Measurements from ENCODE around the gene CHST2.
"Not testable (repeated sequence)": the region's sequence is repeated elsewhere in the genome, so short reads cannot be mapped to it uniquely, and the experiment has no call there.

CHST2 gene

GRCh38 chr3:143119009-143119914, at the start of gene CHST2:
Gene CHST2 (plus strand): TSS chr3:143119771. CDS start chr3:143120817, 1,046 bp downstream.
- peak; percentile 82 for DNase-seq

DNA sequence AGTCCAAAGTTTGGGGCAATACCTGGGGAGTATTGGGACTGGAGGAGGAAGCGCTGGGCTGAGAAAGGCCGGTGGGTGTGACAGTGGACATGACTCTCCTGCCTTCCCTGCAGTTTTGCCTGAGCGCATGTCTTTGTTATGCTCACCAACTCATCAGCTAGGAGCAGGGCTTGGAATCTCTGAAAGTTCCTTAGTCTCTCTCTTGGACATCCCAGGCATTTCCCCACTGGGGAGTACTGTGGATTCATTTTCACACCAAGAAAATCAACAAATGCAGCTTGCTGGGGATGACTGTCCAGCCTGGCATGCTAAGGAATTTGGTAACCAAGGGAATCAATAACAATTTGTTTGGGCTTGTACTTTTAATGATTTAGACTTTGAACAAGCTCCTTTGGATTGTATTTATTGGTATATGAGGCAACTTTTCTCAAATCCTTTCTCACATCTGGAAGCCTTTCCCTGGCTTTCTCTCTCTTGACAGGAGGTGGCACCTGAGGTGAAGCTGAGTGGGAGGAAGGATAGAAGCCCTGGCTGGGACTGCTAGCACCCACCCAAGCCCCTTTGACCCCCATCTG, 48.5 kb upstream of the CHST2 start:
- DNase-seq = no peak

GRCh38 chr3:143071776-143072175, 47.8 kb upstream of the CHST2 start:
- no peak for DNase-seq

DNA sequence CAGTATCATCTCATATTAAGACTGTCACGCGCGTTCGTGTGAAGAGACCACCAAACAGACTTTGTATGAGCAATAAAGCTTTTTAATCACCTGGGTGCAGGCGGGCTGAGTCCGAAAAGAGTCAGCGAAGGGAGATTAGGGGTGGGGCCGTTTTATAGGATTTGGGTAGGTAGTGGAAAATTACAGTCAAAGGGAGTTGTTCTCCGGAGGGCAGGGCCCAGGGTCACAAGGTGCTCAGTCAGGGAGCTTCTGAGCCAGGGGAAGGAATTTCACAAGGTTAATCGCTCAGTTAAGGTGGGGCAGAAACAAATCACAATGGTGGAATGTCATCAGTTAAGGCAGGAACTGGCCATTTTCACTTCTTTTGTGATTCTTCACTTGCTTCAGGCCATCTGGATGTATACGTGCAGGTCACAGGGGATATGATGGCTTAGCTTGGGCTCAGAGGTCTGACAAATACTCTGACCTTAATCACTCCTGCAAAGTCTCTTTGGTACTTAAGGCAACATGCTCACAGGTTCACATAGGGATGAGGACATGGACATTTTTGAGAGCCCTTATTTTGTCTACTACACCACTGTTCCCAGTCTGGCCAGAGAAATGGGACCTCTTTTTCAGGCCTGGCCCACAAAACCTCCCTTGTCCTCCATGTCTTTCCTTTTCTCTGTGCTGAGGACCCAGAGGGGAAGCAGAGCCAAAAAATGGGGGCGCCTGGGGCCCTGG, 47.1 kb upstream of the CHST2 start:
- not testable (repeated sequence) for DNase-seq

- DNase-seq = not testable (repeated sequence)
Observed at GRCh38 chr3:143073541-143073940, 46.0 kb upstream of the CHST2 start.

GRCh38 chr3:143073983-143074382, 45.6 kb upstream of the CHST2 start:
- DNase-seq = not testable (repeated sequence)

DNA sequence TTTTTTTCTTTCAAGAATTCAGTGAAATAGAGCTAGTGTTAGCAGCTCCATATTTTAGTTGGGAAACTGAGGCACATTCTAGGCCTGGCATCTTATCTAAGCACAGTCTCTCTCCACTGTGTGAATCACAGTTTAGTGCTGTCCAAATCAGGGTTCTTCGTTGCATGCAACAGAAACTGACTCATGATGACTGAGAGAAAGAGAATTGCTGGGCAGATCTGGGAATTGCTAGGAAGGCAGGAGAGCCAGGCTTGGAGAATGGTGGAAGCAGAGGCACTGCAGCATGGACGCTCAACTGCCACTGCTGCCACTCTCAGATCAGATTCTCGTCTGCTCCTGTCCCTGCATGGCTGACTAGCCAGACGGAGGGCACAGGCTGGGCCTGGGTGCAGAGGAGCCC, 40.7 kb upstream of the CHST2 start:
- DNase-seq = no peak

DNA sequence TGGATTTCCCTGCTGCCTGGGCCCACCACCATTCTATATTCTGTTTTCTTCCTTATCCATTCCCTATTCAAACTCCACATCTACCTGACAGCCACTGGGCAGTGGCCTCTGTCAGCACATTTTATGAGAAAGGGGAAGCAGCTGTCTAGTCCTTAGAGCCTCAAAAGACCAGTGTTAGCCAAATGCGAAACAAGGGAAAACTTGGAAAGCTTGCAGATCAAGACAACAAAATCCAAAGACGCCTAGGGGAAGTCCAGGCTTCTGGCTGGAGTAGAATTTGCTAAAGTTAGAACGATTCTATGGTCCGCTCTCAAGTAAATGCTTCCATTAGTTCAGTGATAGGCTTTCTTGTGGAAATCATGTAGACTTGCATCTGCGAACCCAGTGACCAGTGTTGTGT, 39.4 kb upstream of the CHST2 start:
- no peak for DNase-seq

DNA sequence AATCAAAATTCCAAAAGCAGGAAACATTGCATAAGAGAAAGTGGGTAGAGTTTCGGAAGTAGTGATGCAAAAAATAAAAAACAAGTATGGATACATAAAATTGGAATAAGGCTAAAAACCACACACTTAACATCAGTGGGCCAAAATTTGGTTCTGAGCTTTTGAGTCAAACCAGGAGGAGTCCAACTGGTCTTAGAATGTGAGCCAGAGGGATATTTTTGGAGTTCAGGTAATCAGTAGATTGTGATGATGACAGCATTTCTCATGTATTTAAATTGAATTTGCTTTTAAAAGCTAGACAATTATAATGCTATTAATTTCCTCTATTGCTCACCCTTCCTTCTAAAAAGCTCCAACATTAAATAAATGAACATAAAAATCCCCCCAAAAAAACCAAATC, 38.2 kb upstream of the CHST2 start:
- DNase-seq = no peak

GRCh38 chr3:143081844-143082778, 37.5 kb upstream of the CHST2 start:
- DNase-seq = peak; percentile 30

DNA sequence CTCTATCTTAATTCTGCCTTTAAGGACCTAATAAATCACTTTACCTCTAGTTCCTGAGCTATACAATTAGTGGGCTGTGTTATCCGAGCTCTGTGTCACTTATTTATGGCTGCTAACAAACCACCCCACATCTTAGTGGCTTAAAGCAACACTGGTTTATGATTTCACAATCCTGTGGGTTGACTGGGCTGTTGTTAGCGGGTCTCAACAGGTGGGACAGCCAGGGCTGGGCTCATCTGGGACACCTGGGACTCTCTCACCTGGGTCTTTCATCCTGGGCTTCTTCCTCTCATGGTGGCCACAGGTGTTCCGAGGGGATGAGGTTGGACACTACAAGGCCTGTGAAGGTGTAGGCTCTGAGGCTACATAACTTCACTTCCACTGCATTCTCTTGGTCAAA, 35.8 kb upstream of the CHST2 start:
- DNase-seq = no peak

DNA sequence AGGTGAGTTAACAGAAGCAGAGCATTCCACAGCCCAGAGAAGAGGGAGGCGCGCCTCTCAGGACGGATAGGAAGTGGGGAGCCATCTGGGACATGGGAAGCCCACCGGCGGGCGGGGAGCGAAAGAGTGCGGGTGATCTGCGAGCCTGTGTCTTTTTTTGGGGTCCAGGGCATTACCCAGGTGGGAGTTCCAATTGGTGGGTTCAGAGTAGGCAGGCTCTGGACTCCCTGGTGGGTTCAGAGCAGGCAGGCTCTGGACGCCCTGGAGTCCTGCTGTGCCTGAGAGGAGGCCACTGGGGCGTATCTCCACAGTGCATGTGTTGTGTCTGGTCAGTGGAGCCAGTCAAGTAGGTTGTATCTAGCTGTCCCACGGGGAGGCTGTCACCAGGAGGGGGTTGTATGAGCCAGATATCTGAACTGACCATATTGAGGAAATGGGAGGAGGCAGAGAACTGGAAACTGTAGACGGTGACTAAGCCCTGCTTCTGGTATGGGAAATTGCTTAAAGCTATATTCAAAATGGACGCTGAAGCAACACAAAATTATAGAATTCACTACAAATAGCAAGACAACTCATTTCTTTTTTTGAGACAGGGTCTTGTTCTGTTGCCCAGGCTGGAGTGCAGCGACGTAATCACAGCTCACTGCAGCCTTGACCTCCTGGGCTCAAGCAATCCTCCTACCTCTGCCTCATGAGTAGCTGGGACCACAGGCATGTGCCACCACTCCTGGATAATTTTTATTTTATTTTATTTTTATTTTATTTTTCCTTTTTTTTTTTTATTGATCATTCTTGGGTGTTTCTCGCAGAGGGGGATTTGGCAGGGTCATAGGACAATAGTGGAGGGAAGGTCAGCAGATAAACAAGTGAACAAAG, 34.5 kb upstream of the CHST2 start:
- no peak for DNase-seq

- DNase-seq = no peak
Observed at GRCh38 chr3:143088835-143089234, 30.7 kb upstream of the CHST2 start.

GRCh38 chr3:143089965-143090364, 29.6 kb upstream of the CHST2 start:
- DNase-seq = no peak

- no peak for DNase-seq
Observed at GRCh38 chr3:143090486-143090885, 29.1 kb upstream of the CHST2 start.

- DNase-seq = no peak
Observed at GRCh38 chr3:143090976-143091837, 28.4 kb upstream of the CHST2 start.

- no peak for DNase-seq
Observed at GRCh38 chr3:143092191-143092590, 27.4 kb upstream of the CHST2 start.

- DNase-seq = no peak
Observed at GRCh38 chr3:143095813-143096212, 23.8 kb upstream of the CHST2 start.

- no peak for DNase-seq
Observed at GRCh38 chr3:143098032-143098764, 21.4 kb upstream of the CHST2 start.

- DNase-seq = no peak
Observed at GRCh38 chr3:143099210-143099609, 20.4 kb upstream of the CHST2 start.
